HG03139 (cell line): ENCODE results near the gene KCNJ9.
"Not testable (repeated sequence)": the region's sequence is repeated elsewhere in the genome, so short reads cannot be mapped to it uniquely, and the experiment has no call there.

Experiments
- ATAC-seq: cut with Tn5 transposase; IDR thresholded peaks from one replicate; pipeline ENCODE4 v1.9.1; 2021; ENCODE audit not compliant: unreplicated experiment

Gene KCNJ9

DNA sequence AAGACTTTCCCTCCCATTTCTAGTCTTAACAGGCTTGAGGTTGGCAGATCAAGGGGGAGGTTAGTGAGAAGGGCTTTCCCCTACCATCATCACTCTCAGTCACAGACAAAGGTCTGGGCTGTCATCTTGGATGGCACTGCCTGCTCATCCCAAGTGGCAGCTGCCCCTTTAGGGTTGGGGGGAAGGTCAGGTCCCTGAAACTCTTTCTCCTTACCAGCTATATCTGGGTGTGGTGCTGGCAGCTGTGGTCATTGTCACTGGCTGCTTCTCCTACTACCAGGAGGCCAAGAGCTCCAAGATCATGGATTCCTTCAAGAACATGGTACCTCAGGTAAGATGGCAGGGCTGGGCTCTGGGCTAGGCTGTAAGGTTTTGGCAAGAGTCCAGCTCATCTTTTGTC, 42.4 kb downstream of the KCNJ9 start:
- ATAC-seq = no peak

DNA sequence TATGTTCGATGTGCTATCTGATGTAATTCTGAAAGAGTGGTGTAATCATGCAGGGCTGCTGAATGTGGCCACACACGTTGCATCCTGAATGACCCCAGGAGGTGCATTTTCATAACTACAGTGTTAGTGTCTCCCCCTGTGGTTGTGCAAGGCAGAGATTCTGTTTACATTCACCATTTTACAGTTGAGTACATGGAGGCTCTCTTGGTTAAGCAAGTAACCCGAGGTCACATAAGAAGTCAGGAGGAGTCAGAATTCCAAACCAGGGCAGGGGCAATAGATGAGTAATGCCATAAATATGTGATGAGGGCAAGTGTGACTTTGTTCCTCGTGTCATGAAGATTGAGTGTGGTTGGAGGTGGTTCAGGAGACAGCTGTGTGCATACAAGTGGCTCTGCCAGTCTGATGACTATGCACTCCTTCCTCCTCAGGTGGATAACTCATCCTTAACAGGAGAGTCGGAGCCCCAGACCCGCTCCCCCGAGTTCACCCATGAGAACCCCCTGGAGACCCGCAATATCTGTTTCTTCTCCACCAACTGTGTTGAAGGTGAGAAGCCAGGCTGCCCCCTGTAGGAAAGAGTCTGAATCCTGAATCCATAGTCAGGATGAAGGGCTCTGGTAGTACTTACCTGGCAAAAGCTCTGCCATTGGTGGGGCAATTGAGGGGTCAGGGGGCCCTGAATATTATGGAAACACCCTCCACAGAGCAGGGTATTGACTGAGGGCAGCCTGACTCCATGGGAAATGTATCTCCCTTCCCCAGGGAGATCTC, 43.6 kb downstream of the KCNJ9 start:
- ATAC-seq = no peak

DNA sequence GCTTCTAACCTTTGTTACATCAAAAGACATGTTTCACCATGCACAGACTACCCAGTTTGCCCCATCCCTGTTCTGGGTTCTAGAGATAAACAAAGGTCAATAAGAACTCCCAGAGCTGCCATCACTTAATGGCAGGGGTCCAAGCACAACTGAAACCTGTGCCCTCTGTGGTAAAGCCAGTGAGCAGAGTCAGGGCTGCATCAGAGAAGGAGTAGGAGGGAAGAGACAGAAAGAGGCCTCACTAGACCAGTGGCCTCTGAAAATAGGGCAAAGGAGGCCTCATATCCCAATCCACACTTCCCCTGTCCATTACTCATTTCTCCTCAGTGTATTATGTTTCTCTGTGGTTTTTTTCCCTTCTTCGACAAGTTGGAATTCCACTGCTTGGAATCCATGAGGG, 44.4 kb downstream of the KCNJ9 start:
- no peak for ATAC-seq

DNA sequence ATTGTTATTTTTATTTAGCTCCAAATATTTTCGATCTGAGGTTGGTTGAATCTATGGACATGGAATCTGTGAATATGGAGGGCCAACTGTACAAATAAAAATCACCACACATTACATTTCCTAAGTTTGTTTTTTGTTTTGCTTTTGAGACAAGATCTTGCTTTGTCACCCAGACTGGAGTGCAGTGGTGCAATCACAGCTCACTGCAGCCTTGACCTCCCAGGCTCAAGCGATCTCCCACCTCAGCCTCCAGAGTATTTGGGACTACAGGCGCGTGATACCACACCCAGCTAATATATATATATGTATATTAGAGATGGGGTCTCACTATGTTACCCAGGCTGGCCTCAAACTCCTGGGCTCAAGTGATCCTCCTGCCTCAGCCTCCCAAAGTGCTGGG, 45.0 kb downstream of the KCNJ9 start:
- not testable (repeated sequence) for ATAC-seq

DNA sequence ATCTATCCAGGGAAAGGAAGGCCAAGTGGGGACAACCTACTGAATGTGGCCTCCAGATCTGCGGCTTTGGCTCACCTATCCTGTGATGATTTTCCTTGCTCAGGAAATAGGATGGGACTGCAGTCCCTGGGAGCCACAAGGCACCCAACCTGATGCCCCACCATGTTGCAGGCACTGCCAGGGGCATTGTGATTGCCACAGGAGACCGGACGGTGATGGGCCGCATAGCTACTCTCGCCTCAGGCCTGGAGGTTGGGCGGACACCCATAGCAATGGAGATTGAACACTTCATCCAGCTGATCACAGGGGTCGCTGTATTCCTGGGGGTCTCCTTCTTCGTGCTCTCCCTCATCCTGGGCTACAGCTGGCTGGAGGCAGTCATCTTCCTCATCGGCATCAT, 46.0 kb downstream of the KCNJ9 start:
- no peak for ATAC-seq

DNA sequence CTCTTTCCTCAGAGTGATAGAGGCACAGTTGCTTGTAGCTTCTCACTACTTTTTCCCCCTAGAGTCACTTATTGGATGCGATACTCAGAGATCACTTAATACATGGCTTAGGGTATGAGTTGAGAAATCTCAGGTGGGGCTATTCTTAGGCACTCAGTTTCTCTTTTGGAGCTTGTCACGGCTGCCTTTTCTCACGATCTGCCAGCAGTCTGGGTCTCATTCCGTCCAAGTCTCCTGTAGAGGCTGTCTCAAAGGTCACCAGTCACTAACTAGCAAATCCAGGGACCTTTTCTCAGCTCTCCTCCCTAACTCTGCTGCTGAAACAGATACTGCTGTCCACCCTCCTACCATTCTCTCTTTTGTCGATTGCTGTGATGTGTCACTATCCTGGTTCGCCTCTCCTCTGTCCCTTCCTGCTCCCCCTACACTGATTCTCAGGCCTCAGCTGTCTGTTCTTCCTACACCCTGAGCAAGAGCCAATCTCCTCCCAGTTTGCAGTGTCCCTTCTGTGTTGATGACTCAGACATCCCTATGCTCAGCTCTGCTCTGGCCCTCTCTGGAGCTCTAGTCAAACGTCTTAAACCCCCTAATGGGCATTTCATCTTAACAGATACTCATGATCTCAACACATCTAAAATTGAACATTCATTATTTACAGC, 46.7 kb downstream of the KCNJ9 start:
- ATAC-seq = no peak

DNA sequence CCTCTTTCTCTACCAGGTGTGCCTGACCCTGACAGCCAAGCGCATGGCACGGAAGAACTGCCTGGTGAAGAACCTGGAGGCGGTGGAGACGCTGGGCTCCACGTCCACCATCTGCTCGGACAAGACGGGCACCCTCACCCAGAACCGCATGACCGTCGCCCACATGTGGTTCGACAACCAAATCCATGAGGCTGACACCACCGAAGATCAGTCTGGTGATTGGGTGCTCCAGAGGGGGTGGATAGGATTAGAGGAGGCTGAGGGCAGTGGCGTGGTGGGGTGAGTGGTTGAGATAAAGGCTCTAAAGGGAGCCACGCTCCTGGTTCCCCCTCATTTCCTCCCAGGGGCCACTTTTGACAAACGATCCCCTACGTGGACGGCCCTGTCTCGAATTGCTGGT, 47.3 kb downstream of the KCNJ9 start:
- no peak for ATAC-seq

DNA sequence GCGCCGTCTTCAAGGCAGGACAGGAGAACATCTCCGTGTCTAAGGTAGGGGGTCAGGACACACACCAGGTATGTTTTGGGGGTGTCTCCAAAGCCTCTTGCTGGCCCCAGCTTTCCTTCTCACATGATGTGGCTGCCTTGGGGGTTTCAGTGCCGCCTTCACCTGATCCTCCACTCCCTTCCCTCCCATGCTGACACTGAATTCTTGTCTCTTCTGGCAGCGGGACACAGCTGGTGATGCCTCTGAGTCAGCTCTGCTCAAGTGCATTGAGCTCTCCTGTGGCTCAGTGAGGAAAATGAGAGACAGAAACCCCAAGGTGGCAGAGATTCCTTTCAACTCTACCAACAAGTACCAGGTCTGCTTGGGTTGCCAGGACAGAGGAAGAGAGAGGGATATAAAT, 47.7 kb downstream of the KCNJ9 start:
- no peak for ATAC-seq

DNA sequence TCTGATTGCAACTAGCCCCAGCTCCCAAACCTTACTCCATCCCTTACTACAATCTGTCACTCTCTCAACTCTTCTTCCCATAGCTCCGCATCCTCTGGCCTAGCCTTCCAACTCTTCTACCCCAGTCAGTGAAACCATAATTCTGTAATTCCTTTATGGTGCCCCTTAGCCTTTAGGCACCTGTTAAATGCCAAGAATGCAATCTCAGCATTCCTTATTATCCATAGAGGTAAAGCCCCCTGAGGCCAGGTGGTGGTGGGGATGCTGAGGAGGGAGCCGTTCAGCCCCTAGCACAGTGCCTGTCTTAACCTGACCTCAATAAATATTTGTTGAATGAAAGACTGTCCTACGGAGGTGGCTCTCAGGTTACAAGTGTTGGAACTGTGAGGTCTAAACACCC, 48.2 kb downstream of the KCNJ9 start:
- ATAC-seq = no peak

DNA sequence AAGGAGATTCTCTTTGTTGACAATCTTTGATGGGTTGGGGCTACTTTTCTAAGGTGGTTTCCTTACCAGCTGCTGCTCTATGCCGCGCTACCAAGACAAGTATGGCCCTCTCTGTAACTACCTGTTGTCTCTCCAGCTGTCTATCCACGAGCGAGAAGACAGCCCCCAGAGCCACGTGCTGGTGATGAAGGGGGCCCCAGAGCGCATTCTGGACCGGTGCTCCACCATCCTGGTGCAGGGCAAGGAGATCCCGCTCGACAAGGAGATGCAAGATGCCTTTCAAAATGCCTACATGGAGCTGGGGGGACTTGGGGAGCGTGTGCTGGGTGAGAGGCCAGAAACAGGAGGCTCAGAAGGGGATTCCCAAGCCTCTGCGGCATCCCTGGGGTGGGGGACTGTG, 48.6 kb downstream of the KCNJ9 start:
- no peak for ATAC-seq

DNA sequence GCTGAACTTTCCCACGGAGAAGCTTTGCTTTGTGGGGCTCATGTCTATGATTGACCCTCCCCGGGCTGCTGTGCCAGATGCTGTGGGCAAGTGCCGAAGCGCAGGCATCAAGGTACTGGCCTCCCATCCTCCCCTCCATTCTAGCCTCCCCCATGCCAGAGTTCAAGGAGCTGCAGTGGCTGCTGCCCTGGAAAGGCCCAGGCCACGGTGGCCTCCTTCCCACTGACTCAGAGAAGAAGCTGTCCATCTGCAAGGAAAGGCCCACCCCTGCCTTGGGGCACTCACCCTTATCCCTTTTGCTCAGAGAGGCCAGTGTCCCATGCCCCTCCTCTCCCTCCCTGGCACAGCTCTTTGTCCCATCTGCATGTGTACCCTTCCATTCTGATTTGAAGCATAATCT, 49.1 kb downstream of the KCNJ9 start:
- no peak for ATAC-seq

DNA sequence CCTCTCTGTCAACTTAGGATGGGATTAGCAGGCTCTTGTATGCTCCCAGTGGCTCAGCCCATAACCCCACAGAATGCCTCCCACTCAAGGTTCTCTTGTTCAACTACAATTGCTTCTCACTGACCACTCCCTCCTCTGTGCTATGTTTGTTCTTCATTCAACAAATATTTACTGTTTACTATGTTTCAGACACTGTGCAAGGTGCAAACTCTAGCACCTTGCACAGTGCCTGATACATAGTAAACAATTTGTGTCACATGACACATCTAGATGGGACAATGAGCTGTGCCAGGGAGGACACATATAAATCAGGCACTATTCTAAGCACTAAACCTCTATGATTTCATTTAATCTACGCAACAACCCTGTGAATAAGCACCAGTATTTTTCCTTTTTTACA, 49.6 kb downstream of the KCNJ9 start:
- no peak for ATAC-seq

DNA sequence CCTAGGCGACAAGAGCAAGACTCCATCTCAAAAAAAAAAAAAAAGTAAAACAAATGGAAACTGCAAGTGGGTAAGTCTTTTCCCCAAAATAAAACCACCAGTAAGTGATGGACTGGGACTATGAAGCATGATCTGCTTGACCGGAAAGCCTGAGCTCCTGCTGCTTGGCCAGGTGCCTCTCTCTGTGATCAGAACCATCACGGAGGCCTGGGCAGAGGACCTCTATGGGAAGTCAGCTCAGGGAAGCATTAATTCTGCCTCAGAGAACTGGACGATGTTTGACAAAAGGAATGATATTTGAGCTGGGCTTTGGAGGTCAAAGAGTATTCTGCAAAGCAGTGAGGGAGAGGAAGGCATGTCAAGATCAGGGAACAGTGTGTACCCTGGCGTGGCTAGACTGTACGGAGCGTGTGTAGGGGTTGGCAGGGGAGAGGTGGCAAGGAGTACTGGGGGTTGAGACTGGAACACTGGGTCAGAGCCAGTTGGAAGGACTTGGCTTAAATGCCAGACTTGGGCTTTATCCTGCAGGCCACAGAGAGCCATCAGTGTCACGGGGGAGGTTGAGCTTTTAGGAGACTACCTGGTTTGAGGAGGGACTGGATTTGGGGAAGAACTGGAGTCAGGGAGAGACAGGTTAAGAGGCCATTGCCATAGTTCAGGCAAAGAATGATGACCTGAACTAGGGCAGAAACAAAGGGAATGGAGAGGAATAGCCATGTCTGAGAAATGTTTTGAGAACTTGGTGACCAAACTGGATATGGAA, 50.6 kb downstream of the KCNJ9 start:
- ATAC-seq = no peak

DNA sequence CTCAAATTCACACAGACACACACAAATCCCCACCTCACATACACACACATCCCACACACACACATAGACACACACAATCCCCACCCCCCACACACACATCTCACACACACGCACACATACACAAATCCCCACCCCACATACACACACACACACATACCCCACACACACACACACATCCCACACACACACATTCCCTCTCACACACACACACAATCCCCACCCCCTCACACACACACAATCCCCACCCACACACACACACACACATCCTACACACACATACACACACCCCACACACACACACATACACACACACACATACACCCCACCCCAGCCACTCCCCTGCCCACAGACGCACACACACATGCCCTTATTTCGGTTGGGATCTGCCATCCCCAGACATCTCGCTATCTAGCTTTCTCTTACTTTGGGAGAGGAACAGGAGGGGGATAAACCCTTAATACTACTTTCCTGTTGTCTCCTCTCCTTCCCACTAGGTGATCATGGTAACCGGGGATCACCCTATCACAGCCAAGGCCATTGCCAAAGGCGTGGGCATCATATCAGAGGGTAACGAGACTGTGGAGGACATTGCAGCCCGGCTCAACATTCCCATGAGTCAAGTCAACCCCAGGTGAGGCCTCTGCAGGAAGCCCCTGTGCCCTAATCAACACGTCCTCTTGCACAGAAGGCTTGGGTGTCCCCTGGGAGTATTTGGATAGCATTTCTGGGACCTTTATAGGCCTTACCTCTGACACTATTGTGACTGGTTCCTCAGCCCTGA, 52.8 kb downstream of the KCNJ9 start:
- ATAC-seq = no peak

DNA sequence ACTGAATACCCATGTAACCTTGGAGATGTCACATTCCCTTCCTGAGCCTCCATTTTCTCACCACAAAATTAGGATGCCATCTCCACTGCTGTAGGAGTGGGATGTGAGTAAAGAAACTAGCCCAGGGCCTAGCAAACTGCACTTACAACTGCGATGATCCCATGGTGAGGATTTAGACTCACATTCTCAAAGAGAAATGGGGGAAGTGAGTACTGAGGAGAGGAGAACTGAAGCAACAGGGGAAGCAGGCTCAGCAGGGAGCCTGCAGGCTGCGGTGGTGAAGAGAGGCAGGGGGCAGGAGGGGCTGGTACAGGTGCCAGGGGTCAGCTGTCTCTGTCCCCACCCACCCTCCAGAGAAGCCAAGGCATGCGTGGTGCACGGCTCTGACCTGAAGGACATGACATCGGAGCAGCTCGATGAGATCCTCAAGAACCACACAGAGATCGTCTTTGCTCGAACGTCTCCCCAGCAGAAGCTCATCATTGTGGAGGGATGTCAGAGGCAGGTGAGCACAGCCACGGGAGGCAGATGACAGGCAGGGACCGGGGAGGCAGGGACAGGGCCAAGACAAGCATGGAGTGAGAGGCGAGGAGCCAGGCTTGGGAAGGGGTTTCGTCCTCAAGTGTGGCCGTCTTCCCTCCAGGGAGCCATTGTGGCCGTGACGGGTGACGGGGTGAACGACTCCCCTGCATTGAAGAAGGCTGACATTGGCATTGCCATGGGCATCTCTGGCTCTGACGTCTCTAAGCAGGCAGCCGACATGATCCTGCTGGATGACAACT, 53.6 kb downstream of the KCNJ9 start:
- no peak for ATAC-seq

DNA sequence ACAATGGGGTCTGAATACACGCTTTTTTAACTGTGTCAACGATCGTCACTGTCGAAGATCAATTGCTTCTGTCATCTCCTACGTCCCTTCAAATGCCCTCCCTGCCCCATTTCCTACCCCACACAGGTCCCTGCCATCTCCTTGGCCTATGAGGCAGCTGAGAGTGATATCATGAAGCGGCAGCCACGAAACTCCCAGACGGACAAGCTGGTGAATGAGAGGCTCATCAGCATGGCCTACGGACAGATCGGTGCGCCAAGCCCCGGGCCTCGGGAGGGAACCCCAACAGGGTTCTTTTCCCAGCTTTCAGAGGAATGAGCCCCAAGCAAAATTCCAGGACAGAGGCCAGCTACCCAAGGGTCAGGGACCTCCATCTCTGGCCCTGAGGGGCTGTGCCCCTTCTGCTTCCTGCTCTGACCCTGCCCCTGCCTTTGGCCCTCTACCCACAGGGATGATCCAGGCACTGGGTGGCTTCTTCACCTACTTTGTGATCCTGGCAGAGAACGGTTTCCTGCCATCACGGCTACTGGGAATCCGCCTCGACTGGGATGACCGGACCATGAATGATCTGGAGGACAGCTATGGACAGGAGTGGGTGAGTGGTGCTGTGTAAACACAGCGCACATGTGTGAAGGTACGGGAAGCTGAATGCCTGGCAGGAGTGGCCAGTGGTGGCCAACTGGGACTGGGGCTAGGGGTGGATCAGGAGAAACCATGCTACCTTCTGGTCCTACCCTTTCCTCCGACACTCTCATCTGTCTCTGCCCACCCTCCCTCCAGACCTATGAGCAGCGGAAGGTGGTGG, 55.0 kb downstream of the KCNJ9 start:
- ATAC-seq = no peak

DNA sequence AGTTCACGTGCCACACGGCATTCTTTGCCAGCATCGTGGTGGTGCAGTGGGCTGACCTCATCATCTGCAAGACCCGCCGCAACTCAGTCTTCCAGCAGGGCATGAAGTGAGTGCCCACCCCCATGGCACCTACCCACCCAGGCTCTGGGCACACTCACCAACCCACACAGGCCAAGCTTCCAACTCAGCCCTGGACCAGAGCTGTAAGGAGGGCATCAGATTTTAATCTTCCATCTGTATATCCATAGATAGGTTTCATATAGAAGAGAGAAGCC, 55.5 kb downstream of the KCNJ9 start:
- no peak for ATAC-seq

DNA sequence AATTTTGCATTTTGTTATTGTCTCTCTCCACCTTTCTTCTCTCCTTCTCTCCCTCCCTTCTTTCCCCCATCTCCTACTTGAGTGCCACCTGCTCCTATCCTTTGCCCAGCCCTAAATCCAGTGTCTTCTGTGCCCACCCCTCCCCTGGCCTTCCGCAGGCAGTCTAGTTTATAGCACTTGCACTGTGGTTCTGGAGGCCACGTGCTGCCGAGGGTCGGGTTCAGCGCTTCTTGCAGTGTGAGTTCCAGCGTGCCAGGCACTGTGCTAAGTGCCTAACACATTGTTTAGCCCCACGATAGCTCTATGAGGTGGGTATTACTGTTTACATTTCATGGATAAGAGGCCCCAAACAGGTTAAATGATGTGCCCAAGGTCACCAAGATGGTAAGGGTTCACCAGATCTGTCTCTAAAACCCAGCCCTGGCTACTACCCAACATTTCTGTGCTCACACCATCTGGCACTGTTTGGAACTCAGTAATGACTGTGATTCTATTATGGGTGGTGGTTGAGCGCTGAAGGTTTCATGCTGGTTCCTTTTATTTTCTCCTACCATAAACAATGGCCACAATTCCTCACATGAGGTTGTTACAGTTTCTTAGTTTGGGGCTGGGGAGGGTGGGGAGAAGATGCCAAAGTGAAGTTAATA, 56.0 kb downstream of the KCNJ9 start:
- ATAC-seq = no peak

DNA sequence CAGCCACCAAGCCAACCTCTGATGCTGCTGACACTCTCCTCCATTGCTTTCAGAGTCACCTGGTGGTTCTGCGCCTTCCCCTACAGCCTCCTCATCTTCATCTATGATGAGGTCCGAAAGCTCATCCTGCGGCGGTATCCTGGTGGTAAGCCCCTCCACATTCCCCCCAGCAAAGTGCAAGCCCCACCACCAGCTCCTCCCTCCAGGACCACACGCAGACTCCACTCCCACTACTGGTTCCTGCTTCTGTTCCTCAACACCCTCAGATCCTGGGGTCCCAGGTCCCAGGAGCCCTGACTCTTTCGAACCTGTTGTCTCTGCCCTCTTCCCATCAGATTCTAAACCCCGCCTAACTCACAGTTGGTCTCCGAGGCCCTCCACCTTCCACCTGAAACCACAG, 58.5 kb downstream of the KCNJ9 start:
- ATAC-seq = no peak
